K562 (cell line): ENCODE data around the gene CSNK1D.

Source experiments
- BRCA1 ChIP-seq, 2 experiments: fragments of 450-650 bp in 1 of 2; sonication (generic) in 1 of 2; formaldehyde crosslinking in 1 of 2; IDR thresholded peaks; 2 replicates each; pipeline versions ENCODE4 v1.5.0 to v1.6.1; 2017 to 2020; ENCODE audit warnings: mild to moderate bottlenecking in 1 of 2, missing genetic modification reagents in 1 of 2
- IRF2 ChIP-seq: sonication (generic); formaldehyde crosslinking; IDR thresholded peaks from 2 replicates; pipeline ENCODE4 v1.8.1; 2022; ENCODE audit warnings: mild to moderate bottlenecking, missing genetic modification reagents
- MYNN ChIP-seq, 2 experiments: sonication (generic); formaldehyde crosslinking in 1 of 2; IDR thresholded peaks; 2 replicates each; pipeline versions ENCODE4 v1.5.0 to v1.6.1; 2016 to 2020; ENCODE audit warnings: antibody characterized with exemption in 1 of 2, missing genetic modification reagents in 1 of 2

DNA sequence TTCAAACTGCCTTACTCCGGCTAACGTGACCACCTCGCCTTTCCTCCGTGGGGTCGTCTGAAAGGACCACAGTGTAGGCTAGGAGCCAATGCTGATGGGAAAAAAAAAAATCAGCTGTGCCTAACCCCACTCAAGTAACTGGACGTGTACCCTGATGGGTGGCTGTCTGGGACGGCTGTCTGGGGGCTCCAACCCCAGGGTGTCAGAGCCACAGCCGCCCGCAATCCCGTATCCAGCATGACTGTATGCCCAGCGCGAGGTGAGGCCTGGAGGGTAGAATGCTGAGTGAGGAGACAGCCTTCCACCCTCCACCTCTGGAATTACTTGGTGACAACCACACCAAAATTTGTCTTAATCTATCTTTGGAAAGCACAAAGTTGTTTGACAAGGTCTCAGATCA, 2.8 kb downstream of the CSNK1D start:
- TF ChIP-seq MYNN (IDR thresholded peaks at IDR 0.05) (no peak), MYNN (CRISPR knock-in tag; IDR thresholded peaks at IDR 0.05) (no peak), IRF2 (CRISPR knock-in tag) (no peak), BRCA1 (IDR thresholded peaks at IDR 0.05) (no peak), BRCA1 (CRISPR knock-in tag; IDR thresholded peaks at IDR 0.05) (no peak)
